Fibroblast of lung (primary cell): ENCODE measurements around the gene MOCOS. TPM values are rescaled to one million over a fixed set of nuclear protein-coding genes. Genes with fewer than 3 reads are reported as not detected.

Experiments used
- DNase-seq, 2 donors: peaks; one replicate each; pipeline versions ENCODE4 v3.0.0 to v3.0.0-alpha.2; 2010; ENCODE audit warnings: low read depth in 2 of 2
- H2AFZ ChIP-seq: 2 replicates; pipeline ENCODE4 v1.5.1; 2012; ENCODE audit warnings: low read length, control low read depth, inconsistent platforms
- H3K27ac ChIP-seq: 2 replicates; pipeline ENCODE4 v1.5.1; 2011; ENCODE audit warnings: low read length, control low read depth; ENCODE audit not compliant: insufficient read depth
- H3K27me3 ChIP-seq: 2 replicates; pipeline ENCODE4 v1.5.1; 2011; ENCODE audit warnings: mild to moderate bottlenecking, low read length; ENCODE audit not compliant: control insufficient read depth, insufficient read depth
- H3K36me3 ChIP-seq: 2 replicates; pipeline ENCODE4 v1.5.1; 2011; ENCODE audit warnings: low read length; ENCODE audit not compliant: control insufficient read depth, insufficient read depth
- H3K4me1 ChIP-seq: 2 replicates; pipeline ENCODE4 v1.5.1; 2011; ENCODE audit warnings: low read length; ENCODE audit not compliant: control insufficient read depth, insufficient read depth; ENCODE audit errors: extremely low read depth
- H3K4me2 ChIP-seq: 2 replicates; pipeline ENCODE4 v1.5.1; 2011; ENCODE audit warnings: low read length, control low read depth; ENCODE audit not compliant: insufficient read depth; ENCODE audit errors: extremely low read depth
- H3K4me3 ChIP-seq, 4 experiments: fragments of 200-600 bp in 1 of 4; sonication (generic) in 1 of 4; replicated peaks in 1 of 4; 2 replicates each; pipeline ENCODE4 v1.5.1; 2011 to 2016; ENCODE audit warnings: low read length in 4 of 4, low read depth in 3 of 4, mild to moderate bottlenecking in 3 of 4, control low read depth in 2 of 4, inconsistent platforms in 1 of 4, mixed read lengths in 1 of 4; ENCODE audit not compliant: insufficient read depth in 1 of 4; ENCODE audit errors: control extremely low read depth in 1 of 4
- H3K79me2 ChIP-seq: 2 replicates; pipeline ENCODE4 v1.5.1; 2012; ENCODE audit warnings: mild to moderate bottlenecking, low read length, inconsistent platforms; ENCODE audit not compliant: control insufficient read depth, insufficient read depth
- H3K9ac ChIP-seq: 2 replicates; pipeline ENCODE4 v1.5.1; 2011; ENCODE audit warnings: mild to moderate bottlenecking, low read length, control low read depth; ENCODE audit not compliant: insufficient read depth
- H3K9me3 ChIP-seq: 2 replicates; pipeline ENCODE4 v1.5.1; 2012; ENCODE audit warnings: low read depth, low read length; ENCODE audit not compliant: control insufficient read depth, insufficient read depth
- H4K20me1 ChIP-seq: 2 replicates; pipeline ENCODE4 v1.5.1; 2011; ENCODE audit warnings: low read length; ENCODE audit not compliant: control insufficient read depth, insufficient read depth; ENCODE audit errors: extremely low read depth
- CTCF ChIP-seq, 2 donors: IDR thresholded peaks in 1 of 2; conservative IDR thresholded peaks in 1 of 2; 1 replicate in 1 of 2; 2 replicates in 1 of 2; pipeline ENCODE4 v1.5.1; 2011 to 2012; ENCODE audit warnings: low read length in 2 of 2, control low read depth in 1 of 2, inconsistent platforms in 1 of 2, low read depth in 1 of 2, mild to moderate bottlenecking in 1 of 2
- EZH2 ChIP-seq: IDR thresholded peaks from 2 replicates; pipeline ENCODE4 v1.5.1; 2012; ENCODE audit warnings: low read length, control low read depth, mild to moderate bottlenecking; ENCODE audit errors: missing control alignments
- polyA plus RNA-seq, 2 donors: library from polyadenylated mRNA; depleted of rRNA in 1 of 2; stranded (reverse) in 1 of 2; unstranded in 1 of 2; fragments of >200 nt; gene quantifications; 2 replicates each; pipeline ENCODE4 v1.2.1, GENCODE V29; 2011 to 2012; ENCODE audit warnings: missing spikeins in 1 of 2
- total RNA-seq: library from RNA; depleted of rRNA; stranded (reverse); fragments of >200 nt; gene quantifications from 2 replicates; pipeline ENCODE4 v1.2.1, GENCODE V29; 2014

Gene MOCOS
- total and polyA plus RNA-seq, 2 donors (not counting 1 experiment from before 2014, with no cell fraction given): 2.0 to 13.9 TPM

GRCh38 chr18:36194600-36195315 lies 7.5 kb downstream of the MOCOS start:
- Histone ChIP-seq H3K79me2 (no peaks in the 10 kb centered on the region), H3K27ac (no peak overlapping the region), H3K4me3 (no peak overlapping the region), H2AFZ (no peak overlapping the region), H3K4me2 (no peak overlapping the region), H3K4me1 (no peaks in the 10 kb centered on the region), H3K9me3 (no peaks in the 10 kb centered on the region), H4K20me1 (no peaks in the 10 kb centered on the region), H3K27me3 (no peaks in the 10 kb centered on the region), H3K36me3 (no peaks in the 10 kb centered on the region), H3K9ac (no peak overlapping the region)
- no peak for DNase-seq
- TF ChIP-seq EZH2: no peak
- TF ChIP-seq CTCF (conservative IDR thresholded peaks at IDR 0.05 in 1 of 2, IDR thresholded peaks at IDR 0.05 in 1 of 2; ENCODE audit: low read depth in 1 of 2, low read length in 2 of 2): no peak

- Histone ChIP-seq H3K27me3 (no peaks in the 10 kb centered on the region), H3K4me3 (no peak overlapping the region), H4K20me1 (no peaks in the 10 kb centered on the region), H3K9me3 (no peaks in the 10 kb centered on the region), H3K4me1 (no peaks in the 10 kb centered on the region), H3K4me2 (no peak overlapping the region), H2AFZ (no peak overlapping the region), H3K9ac (no peak overlapping the region), H3K27ac (no peak overlapping the region), H3K79me2 (no peaks in the 10 kb centered on the region), H3K36me3 (no peaks in the 10 kb centered on the region)
- TF ChIP-seq CTCF (conservative IDR thresholded peaks at IDR 0.05 in 1 of 2, IDR thresholded peaks at IDR 0.05 in 1 of 2; ENCODE audit: low read depth in 1 of 2, low read length in 2 of 2) (no peak), EZH2 (no peak)
- DNase-seq: peak; percentile 12 to 41
These were observed 8.3 kb downstream of the MOCOS start for GRCh38 chr18:36195427-36196122.

- Histone ChIP-seq H2AFZ (no peak overlapping the region), H3K36me3 (no peaks in the 10 kb centered on the region), H3K9me3 (no peaks in the 10 kb centered on the region), H3K79me2 (no peaks in the 10 kb centered on the region), H4K20me1 (no peaks in the 10 kb centered on the region), H3K4me1 (no peaks in the 10 kb centered on the region), H3K4me2 (no peak overlapping the region), H3K9ac (no peak overlapping the region), H3K27me3 (no peaks in the 10 kb centered on the region), H3K27ac (no peak overlapping the region), H3K4me3 (no peak overlapping the region)
- TF ChIP-seq CTCF (conservative IDR thresholded peaks at IDR 0.05 in 1 of 2, IDR thresholded peaks at IDR 0.05 in 1 of 2; ENCODE audit: low read depth in 1 of 2, low read length in 2 of 2) (no peak), EZH2 (no peak)
- DNase-seq: no peak
These were observed 9.1 kb downstream of the MOCOS start for GRCh38 chr18:36196238-36196995.
